ENCODE measurements around the gene CDKN1B. TPM values are rescaled to one million over a fixed set of nuclear protein-coding genes. Genes with fewer than 3 reads are reported as not detected.
A peak's percentile ranks its signal among the peaks of the same experiment; 100 is the strongest.

The CDKN1B gene
- total and polyA plus RNA-seq, 2 of the 13 experiments (the other 11 are each of a cell fraction or from before 2014, with no cell fraction given) = 20.1 to 37.2 TPM

- Histone ChIP-seq H3K9me3 (ENCODE audit: low read length) (no peaks in the 10 kb centered on the region), H3K36me3 (replicated peaks in 1 of 2; ENCODE audit: control insufficient read depth in 1 of 2, insufficient read depth in 2 of 2, low read length in 2 of 2) (0 out of 5 replicates have a peak, but pooled peaks cover 1 to 4% of the 10 kb centered on the region in 2 experiments), H3K9ac (ENCODE audit: insufficient read depth, low read depth, low read length) (peak overlapping the region; percentile 99), H3K4me1 (ENCODE audit: insufficient read depth, low read length) (peaks cover 28% of the 10 kb centered on the region), H2AFZ (ENCODE audit: low read length) (peak overlapping the region; percentile 82), H3K27me3 (ENCODE audit: control insufficient read depth in 1 of 2, insufficient read depth in 2 of 2, low read length in 2 of 2) (no peaks in the 10 kb centered on the region; a peak in 2 of 5 replicates), H4K20me1 (ENCODE audit: insufficient read depth, low read length) (peaks cover 12% of the 10 kb centered on the region; the same call in 1 of the 2 replicates), H3K79me2 (ENCODE audit: insufficient read depth, low read length) (peaks cover 41% of the 10 kb centered on the region), H3K4me3 (replicated peaks in 1 of 3; ENCODE audit: insufficient read depth in 1 of 3, low read depth in 2 of 3, low read length in 3 of 3) (peak overlapping the region; percentile 92 to 96 (median 96)), H3K4me2 (ENCODE audit: low read depth, low read length) (peak overlapping the region; percentile 98), H3K27ac (ENCODE audit: extremely low read length, insufficient read depth, low read length) (peak overlapping the region; percentile 99)
- DNase-seq (ENCODE audit: low spot score) (no peak), FAIRE-seq (no peak), ATAC-seq (no peak; the same call in 2 of the 3 replicates)
- intact Hi-C loops (cut with micrococcal nuclease; ENCODE audit: unreplicated experiment) (loop anchor here (5.0 kb wide), 1 partner anchor 153 kb away; the partner anchor contains the start of gene DUSP16), in situ Hi-C loops (cut with HindIII; ENCODE audit: extremely low pct_ligation_motif_present, low pct_unique_long_range_greater_than_20kb) (loop anchor here (25.0 kb wide), 1 partner anchor 628 kb away; no protein-coding TSS in a partner anchor)
- no TSS peak for BruUV-seq (replicated peaks)
- POLR2A ChIA-PET = interaction anchor here (1.4 to 4.7 kb wide), 4 partner anchors 10 to 363 kb away, joined by 3 to 66 read pairs (median 19); no protein-coding TSS in a partner anchor
- CTCF ChIA-PET (ENCODE audit: low intra/inter-chr PET ratio, low total read pairs) = interaction anchor here (1.4 kb wide), 1 partner anchor 22 kb away, joined by 4 read pairs; no protein-coding TSS in a partner anchor
- TF ChIP-seq ZBTB21 (CRISPR knock-in tag; IDR thresholded peaks at IDR 0.05) (no peak), ZNF782 (CRISPR knock-in tag; IDR thresholded peaks at IDR 0.05; ENCODE audit: borderline replicate concordance) (no peak), SALL2 (CRISPR knock-in tag; IDR thresholded peaks at IDR 0.05) (no peak), KDM5B (CRISPR knock-in tag; IDR thresholded peaks at IDR 0.05; ENCODE audit: borderline replicate concordance) (no peak), ZNF577 (CRISPR knock-in tag; IDR thresholded peaks at IDR 0.05; ENCODE audit: borderline replicate concordance, low read depth) (no peak), RFXANK (CRISPR knock-in tag; IDR thresholded peaks at IDR 0.05) (0 out of 2 replicates have a peak, but pooled peaks have one; percentile 53), ZNF557 (CRISPR knock-in tag; IDR thresholded peaks at IDR 0.05) (no peak), CSRNP2 (CRISPR knock-in tag; conservative IDR thresholded peaks at IDR 0.05; ENCODE audit: low read depth) (no peak), SOX13 (IDR thresholded peaks at IDR 0.05) (no peak), SOX13 (CRISPR knock-in tag; conservative IDR thresholded peaks at IDR 0.05 in 1 of 2, IDR thresholded peaks at IDR 0.05 in 1 of 2) (no peak), EEA1 (CRISPR knock-in tag; IDR thresholded peaks at IDR 0.05; ENCODE audit: borderline replicate concordance) (no peak), ZNF746 (CRISPR knock-in tag; IDR thresholded peaks at IDR 0.05) (no peak), ZNF558 (CRISPR knock-in tag; IDR thresholded peaks at IDR 0.05; ENCODE audit: borderline replicate concordance) (0 out of 2 replicates have a peak, but pooled peaks have one; percentile 2), ZNF512 (CRISPR knock-in tag; IDR thresholded peaks at IDR 0.05) (no peak), ZNF670 (CRISPR knock-in tag; IDR thresholded peaks at IDR 0.05; ENCODE audit: borderline replicate concordance) (no peak), ZNF574 (CRISPR knock-in tag; IDR thresholded peaks at IDR 0.05) (no peak), ZFY (CRISPR knock-in tag; IDR thresholded peaks at IDR 0.05) (no peak), GATAD1 (CRISPR knock-in tag; IDR thresholded peaks at IDR 0.05) (no peak), MYC (CRISPR knock-in tag; IDR thresholded peaks at IDR 0.05; ENCODE audit: borderline replicate concordance) (no peak), KLF11 (CRISPR knock-in tag; IDR thresholded peaks at IDR 0.05) (no peak), HOXA7 (CRISPR knock-in tag; IDR thresholded peaks at IDR 0.05) (no peak)
These were observed 2.1 kb upstream of the CDKN1B start for GRCh38 chr12:12715128-12715458.
